Psoas muscle (tissue), 8 donors: ENCODE measurements around the gene CCDC192. TPM values are rescaled to one million over a fixed set of nuclear protein-coding genes. Genes with fewer than 3 reads are reported as not detected.

Experiments used
- ATAC-seq, 4 donors: fragments of 200-7000 bp; cut with Tn5 transposase; one replicate each; pipeline ENCODE4 v1.9.1; 2020; ENCODE audit warnings: moderate library complexity in 3 of 4, mild to moderate bottlenecking in 2 of 4
- DNase-seq, 2 donors: peaks; one replicate each; pipeline ENCODE4 v3.0.0-alpha.2; 2020
- H3K27ac ChIP-seq: fragments of 200-600 bp; one replicate; pipeline ENCODE4 v1.8.0; 2022
- H3K27me3 ChIP-seq, 3 donors: fragments of 200-600 bp in 1 of 3; one replicate each; pipeline versions ENCODE4 v1.6.1 to v1.8.0; 2013 to 2022; ENCODE audit warnings: low read length in 2 of 3, mild to moderate bottlenecking in 2 of 3, moderate library complexity in 1 of 3; ENCODE audit not compliant: insufficient read depth in 3 of 3
- H3K36me3 ChIP-seq, 2 donors: fragments of 200-600 bp in 1 of 2; one replicate each; pipeline versions ENCODE4 v1.6.1 to v1.8.0; 2013 to 2022; ENCODE audit warnings: low read depth in 1 of 2, mild to moderate bottlenecking in 1 of 2, moderate library complexity in 1 of 2; ENCODE audit not compliant: insufficient read depth in 1 of 2
- H3K4me1 ChIP-seq: fragments of 200-600 bp; one replicate; pipeline ENCODE4 v1.8.0; 2022
- H3K4me3 ChIP-seq: fragments of 200-600 bp; one replicate; pipeline ENCODE4 v1.8.0; 2022; ENCODE audit warnings: mild to moderate bottlenecking
- H3K9me3 ChIP-seq: fragments of 200-600 bp; one replicate; pipeline ENCODE4 v1.8.0; 2022
- WGBS, 3 donors: extraction: QIAGEN DNeasy Blood & Tissue Kit; methylation state at CpG; one replicate each; pipeline versions ENCODE4 v1.1.6 to v1.1.7; 2013; 5-methylcytosine and 5-hydroxymethylcytosine counted together
- intact Hi-C, 2 donors: fragments of 100-400 bp; cut with DNase I; formaldehyde crosslinking; loops; one replicate each; pipeline versions ENCODE4 v1.11.0 to v1.14.2; 2022
- polyA plus RNA-seq, 3 donors: library from polyadenylated mRNA; stranded (reverse); fragments of 200-250 nt; gene quantifications; one replicate each; pipeline ENCODE4 v1.2.3, GENCODE V29; 2013
- total RNA-seq, 4 donors: library from RNA; stranded (reverse); fragmentation: NEBNext Ultra II Directional in 2 of 4; extraction: Animal tissue kit (Norgen Biotek cat#: 25700) in 2 of 4; gene quantifications; one replicate each; pipeline versions ENCODE4 v1.2.1 to v1.2.4, GENCODE V29; 2021 to 2023
- TF ChIP-seq, protein P1 (sequence below): fragments of 200-600 bp; IDR thresholded peaks from one replicate; pipeline ENCODE4 v1.8.0; 2022; ENCODE audit warnings: antibody characterized with exemption
- donor health status: healthy with polysubstance abuse.
- donor health status: DM: no; HTN: no; CAD: no; lungs with moderate emphysema.
- donor health status: Bipolar disorder and iron deficiency.
- donor health status: healthy.
- donor health status: DM: yes; HTN: yes; CAD: no.
- donor health status: DM: no; HTN: no; CAD: no.
- donor health status: DM: no; HTN: no; CAD: no.
- donor health status: DM: yes; HTN: yes; CAD: no.

CCDC192 gene
- total and polyA plus RNA-seq, 7 donors = 0.12 to 1.2 (median 0.19) TPM; not detected in 4

DNA sequence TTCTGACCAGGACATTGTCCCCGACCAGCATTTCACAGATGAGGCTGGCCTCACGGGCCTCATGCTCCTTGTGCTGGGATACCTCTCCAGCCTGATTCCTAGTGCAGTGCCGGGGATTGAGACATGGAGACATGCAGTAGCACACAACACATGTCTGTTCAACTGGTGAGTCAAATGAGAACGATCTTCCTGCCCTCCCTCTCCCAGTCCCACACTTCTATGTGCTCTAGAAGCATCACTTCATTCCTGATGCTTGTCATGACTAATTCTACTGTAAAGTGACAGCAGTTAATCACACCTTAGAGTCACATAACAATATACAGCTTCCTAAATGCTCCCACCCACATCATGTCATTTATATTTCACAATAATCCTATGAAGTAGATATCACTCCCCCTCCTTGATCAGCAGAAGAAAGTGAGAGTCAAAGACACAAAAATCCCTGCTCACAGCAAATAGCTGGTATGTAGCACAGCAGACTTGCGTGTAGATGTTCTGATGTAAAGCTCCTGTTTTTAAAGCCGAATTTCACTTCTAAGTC, 101.8 kb downstream of the CCDC192 start:
- Histone ChIP-seq H3K9me3 (no peaks in the 10 kb centered on the region), H3K27ac (no peak overlapping the region), H3K27me3 (no peaks in the 10 kb centered on the region), H3K4me1 (peaks cover 5% of the 10 kb centered on the region), H3K4me3 (no peak overlapping the region), H3K36me3 (no peaks in the 10 kb centered on the region)
- WGBS, 3 donors = 59 to 67% (median 67%) methylated on average over 6 of the region's 6 CpGs
- DNase-seq = no peak
- TF ChIP-seq, protein P1, sequence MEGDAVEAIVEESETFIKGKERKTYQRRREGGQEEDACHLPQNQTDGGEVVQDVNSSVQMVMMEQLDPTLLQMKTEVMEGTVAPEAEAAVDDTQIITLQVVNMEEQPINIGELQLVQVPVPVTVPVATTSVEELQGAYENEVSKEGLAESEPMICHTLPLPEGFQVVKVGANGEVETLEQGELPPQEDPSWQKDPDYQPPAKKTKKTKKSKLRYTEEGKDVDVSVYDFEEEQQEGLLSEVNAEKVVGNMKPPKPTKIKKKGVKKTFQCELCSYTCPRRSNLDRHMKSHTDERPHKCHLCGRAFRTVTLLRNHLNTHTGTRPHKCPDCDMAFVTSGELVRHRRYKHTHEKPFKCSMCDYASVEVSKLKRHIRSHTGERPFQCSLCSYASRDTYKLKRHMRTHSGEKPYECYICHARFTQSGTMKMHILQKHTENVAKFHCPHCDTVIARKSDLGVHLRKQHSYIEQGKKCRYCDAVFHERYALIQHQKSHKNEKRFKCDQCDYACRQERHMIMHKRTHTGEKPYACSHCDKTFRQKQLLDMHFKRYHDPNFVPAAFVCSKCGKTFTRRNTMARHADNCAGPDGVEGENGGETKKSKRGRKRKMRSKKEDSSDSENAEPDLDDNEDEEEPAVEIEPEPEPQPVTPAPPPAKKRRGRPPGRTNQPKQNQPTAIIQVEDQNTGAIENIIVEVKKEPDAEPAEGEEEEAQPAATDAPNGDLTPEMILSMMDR = no peak
- no peak for ATAC-seq
- intact Hi-C loops = no loop called here

DNA sequence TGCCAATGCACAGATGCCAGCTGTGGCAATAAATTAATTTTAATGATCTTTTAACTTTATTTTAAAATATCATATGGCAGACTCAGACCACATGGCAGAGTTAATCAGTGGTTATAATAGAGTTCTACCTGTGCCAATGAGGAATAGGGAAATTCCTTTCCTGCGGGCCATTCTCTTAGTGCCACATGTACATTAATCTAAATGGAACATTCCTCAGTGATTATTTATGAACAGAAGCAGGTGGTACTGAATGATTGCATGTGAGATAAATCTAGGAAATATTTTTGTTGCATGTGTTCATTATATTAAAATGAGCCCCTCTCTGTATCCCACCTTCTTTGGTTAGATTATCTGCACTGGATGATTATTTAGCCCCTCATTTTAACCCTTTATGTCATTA, 102.3 kb downstream of the CCDC192 start:
- ATAC-seq = no peak
- Histone ChIP-seq H3K27ac (no peak overlapping the region), H3K27me3 (no peaks in the 10 kb centered on the region), H3K9me3 (no peaks in the 10 kb centered on the region), H3K4me3 (no peak overlapping the region), H3K4me1 (peaks cover 5% of the 10 kb centered on the region), H3K36me3 (no peaks in the 10 kb centered on the region)
- 48 to 64% (median 50%) methylated on average over 1 of the region's 1 CpG for WGBS, 3 donors
- intact Hi-C loops = no loop called here
- TF ChIP-seq, protein P1 = no peak
- DNase-seq = no peak

DNA sequence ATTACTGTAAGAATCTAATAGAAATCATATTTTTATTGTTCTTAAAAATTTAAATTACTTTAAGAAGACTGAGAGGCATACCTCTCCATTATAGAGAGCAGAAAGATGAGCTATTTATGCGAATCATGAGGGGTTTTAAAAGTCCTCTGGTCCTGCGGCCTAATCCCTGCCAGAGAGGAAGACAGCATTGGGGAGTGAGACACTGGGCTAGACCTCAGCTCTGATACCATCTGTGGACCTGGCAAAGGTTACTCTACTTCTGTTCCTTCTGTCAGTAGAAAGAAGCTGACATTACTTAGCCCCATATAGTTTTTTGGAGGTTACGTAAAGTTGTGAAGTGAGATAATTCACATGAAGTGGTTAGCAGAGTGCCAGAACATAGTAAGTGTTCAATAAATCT, 103.6 kb downstream of the CCDC192 start:
- DNase-seq = no peak
- Histone ChIP-seq H3K4me3 (no peak overlapping the region), H3K27me3 (no peaks in the 10 kb centered on the region), H3K36me3 (no peaks in the 10 kb centered on the region), H3K27ac (no peak overlapping the region), H3K4me1 (peaks cover 5% of the 10 kb centered on the region), H3K9me3 (no peaks in the 10 kb centered on the region)
- TF ChIP-seq, protein P1 = no peak
- WGBS, 3 donors = 96 to 99% (median 97%) methylated on average over 3 of the region's 3 CpGs
- no peak for ATAC-seq
- intact Hi-C loops = no loop called here

DNA sequence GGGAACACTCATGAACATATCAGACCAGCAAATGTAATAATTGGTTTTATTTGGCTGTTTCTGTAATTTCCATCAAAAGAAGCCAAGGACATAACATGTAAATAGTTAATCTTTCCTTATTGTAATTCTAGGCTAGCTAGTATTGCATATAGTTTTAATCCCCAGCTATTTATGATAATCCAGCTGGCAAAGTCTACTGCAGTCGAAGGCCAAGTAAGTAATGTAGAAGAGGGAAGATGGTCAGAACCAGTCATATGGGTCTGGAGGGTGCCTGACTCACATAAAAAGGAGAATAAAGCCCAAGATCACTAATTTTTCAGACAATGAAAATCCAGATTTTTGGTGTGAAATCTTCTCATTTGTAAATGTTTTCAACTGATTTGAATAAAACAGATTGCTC, 106.3 kb downstream of the CCDC192 start:
- 32 to 67% (median 38%) methylated on average over 1 of the region's 1 CpG for WGBS, 3 donors
- ATAC-seq (no peak), DNase-seq (no peak)
- intact Hi-C loops = no loop called here
- no peaks in the 10 kb centered on the region for H3K9me3 ChIP-seq
- no peak overlapping the region for H3K27ac ChIP-seq
- no peaks in the 10 kb centered on the region for H3K27me3 ChIP-seq
- TF ChIP-seq, protein P1 = no peak
- peaks cover 5% of the 10 kb centered on the region for H3K4me1 ChIP-seq
- no peaks in the 10 kb centered on the region for H3K36me3 ChIP-seq
- no peak overlapping the region for H3K4me3 ChIP-seq

DNA sequence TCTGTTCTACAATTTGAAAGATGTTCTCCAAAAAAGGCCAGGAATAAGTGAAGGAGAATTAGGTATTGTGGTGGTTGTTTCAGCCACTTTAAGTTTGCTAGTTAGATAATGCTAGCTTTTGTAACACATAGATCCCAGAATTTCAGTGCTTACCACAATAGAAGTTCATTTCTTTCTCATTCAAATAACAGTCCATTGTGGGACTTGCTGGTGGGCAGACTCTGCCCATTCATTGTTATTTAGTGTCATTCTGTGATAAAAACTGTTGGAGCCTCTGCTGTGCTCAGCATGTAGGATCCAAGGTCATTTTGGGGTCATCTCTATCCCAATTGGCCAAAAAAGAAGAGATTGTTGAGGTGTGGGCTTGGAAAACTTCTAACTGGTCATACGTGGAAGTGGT, 106.8 kb downstream of the CCDC192 start:
- WGBS, 3 donors = 53 to 89% (median 71%) methylated on average over 1 of the region's 1 CpG
- no peak overlapping the region for H3K4me3 ChIP-seq
- H3K9me3 ChIP-seq = no peaks in the 10 kb centered on the region
- intact Hi-C loops = no loop called here
- no peaks in the 10 kb centered on the region for H3K36me3 ChIP-seq
- no peak for DNase-seq
- ATAC-seq = no peak
- TF ChIP-seq, protein P1 = no peak
- no peaks in the 10 kb centered on the region for H3K27me3 ChIP-seq
- H3K4me1 ChIP-seq = peaks cover 5% of the 10 kb centered on the region
- H3K27ac ChIP-seq = no peak overlapping the region
